Right hindlimb (tissue), 1 donor: ENCODE results near the gene ARPC1B.
"Not testable (repeated sequence)": the region's sequence is repeated elsewhere in the genome, so short reads cannot be mapped to it uniquely, and the experiment has no call there.

ENCODE experiments used
- DNase-seq: peaks from one replicate; pipeline ENCODE4 v3.0.0-alpha.2; 2018

Gene ARPC1B

DNA sequence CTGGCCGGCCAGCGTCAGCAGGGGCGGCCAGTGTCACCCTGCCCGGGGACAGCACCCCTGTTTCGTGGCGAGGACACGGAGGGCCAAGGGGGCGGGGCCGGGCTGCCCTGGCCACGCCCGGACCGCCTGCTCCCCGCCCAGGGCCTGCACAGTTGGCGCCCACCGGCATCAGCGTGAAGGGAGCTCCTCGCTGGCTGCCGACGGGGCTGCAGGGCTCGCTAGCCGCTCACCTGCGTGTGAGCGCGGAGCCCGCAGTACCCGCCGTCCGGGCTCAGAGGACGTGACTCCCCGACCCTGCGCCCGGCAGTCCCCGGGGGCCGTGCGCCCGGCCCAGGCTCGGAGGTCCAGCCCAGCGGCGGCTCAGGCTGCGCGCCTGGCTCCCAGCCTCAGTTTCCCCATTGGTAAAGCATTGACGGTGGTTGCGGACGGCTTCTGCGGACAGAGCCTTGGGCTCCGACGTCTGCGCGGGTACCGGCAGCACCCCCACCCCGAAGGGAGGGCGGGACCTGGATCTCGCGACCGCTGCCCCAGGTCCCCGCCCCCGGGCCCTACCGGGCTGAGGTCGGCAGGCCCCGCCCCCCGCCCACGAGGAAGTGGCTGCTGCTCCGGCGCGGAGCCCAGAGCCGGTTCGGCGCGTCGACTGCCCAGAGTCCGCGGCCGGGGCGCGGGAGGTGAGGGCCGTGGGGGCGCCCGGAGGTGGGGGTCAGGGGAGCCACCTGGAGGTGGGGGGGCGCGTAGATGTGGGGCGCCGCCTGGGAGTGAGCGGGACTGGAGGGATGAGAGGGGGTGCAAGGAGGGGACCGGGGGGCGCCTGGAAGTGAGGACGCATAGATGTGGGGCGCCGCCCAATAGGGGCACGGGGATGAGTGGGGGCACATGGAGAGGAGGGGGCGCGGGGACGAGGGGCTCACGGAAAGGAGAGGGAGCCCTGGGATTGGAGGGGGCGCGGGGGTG lies at the start of gene ARPC1B:
TSS of gene ARPC1B (plus strand) at position 620 of the 954 bp plus-strand sequence. CDS start 10,985 bp downstream, outside the sequence.
- DNase-seq = peak; percentile 84

DNA sequence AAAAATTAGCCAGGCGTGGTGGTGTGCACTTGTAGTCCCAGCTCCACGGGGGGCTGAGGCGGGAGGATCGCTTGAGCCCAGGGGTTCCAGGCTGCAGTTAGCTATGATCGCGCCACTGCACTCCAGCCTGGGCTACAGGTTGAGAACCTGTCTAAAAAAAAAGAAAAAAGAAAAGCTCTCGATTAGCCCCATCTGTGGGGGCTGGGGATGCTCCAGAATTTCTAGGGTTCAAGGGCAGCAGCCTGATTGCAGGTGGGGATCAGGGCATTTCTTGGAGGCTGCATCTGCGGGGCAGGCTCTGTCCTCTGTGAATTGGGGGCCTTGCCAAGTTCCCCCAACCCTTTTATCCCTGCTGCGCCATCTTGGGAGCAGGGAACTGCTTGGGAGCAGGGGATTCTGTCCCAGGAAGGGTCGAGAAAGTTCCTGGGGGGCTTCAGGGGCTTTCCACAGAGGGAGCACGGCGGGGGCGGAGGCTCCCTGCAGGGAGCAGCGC lies 49.5 kb upstream of the ARPC1B start:
- peak; percentile 35 for DNase-seq

DNA sequence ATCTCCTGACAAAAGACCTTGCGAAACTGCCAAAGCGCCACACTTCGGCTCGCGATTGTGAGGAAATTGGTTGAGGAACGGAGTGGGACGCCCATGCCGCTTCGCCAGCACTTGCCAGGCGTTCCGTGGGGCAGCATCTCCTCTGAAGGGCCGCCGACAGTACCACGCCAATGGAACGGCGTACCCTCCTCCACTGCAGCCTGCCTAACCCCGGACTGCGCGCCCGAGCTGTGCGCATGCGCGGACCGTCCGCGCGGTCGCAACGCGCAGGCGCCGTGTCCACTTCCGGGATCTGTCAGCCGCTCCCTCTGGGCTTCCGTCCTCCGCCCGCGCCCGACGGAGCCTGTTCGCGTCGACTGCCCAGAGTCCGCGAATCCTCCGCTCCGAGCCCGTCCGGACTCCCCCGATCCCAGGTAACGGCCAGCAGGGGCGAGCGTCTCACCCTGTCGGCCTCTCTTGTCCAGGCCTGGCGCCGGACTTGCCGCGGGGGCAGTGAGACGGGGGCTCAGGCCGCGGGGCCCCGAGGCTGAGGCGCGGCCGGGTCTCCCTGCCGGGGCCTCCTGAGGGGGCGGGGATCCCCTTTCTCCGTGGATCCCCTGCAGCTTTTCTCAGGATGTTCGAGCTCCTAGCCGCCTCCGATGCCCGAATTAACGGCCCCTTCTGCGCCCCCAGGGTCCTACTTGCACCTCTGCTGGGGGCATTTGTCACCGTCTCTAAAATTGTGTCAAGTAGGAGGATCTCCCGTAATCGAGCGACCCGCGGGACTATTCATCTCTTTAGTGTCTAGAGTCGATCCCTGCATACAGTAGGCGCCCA lies 48.7 kb upstream of the ARPC1B start, which contains the start of gene ARPC1A:
TSS of gene ARPC1A (plus strand) at position 307 of the 816 bp plus-strand sequence. CDS start 7,456 bp downstream, outside the sequence.
- DNase-seq = peak; percentile 95

DNA sequence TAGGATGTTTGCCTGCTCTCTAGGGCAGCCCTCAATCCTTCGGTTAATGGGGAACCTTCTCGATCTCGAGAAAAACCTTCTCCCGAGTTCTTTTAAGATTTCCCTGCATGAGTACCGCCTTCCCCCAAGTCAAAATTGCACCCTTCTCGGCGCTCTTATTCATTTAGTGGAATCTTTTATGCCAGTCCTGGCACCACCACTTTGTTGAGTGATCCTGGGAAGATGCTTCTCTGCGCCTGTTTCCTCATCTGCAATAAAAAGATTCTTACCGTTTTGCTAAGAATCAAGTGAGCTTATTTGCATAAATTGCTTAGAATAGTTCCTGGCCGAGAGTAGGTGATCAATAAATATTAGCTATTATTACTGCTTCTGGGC lies 48.1 kb upstream of the ARPC1B start:
- DNase-seq = no peak

DNA sequence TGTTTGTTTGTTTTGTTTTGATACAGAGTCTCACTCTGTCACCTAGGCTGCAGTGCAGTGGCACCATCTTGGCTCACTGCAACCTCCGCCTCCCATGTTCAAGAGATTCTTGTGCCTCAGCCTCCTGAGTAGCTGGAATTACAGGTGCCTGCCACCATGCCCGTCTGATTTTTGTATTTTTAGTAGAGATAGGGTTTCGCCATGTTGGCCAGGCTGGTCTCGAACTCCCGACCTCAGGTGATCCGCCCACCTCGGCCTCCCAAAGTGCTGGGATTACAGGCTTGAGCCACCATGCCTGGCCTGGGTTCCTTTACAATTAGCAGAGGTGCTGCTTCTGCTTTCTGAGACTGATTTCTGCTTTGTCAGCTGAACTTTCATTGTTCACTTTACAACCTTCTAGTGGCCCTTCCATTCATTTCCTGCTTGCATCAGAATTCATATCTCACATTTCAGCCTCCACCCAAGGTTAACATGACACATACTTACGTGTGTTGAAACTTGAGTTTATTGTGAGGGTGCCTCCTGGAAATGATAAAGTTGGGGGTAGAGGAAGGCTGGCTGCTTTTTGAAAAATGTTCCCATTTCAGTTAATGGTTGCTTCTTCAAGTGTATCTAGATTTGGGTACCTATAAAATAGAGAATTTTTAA lies 44.1 kb upstream of the ARPC1B start:
- DNase-seq = not testable (repeated sequence)

DNA sequence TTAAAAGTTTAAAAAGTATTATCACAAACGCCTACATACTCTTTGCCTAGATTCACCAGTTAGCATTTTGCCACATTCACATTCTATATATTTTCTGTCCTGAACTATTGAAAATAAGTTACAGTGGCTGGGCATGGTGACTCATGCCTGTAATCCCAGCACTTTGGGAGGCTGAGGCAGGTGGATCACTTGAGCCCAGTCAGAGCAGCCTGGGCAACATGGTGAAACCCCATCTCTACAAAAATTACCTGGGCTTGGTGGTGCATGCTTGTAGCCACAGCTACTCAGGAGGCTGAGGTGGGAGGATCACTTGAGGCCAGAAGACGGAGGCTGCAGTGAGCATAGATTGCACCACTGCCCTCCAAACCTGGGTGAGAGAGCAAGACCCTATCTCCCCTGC lies 43.5 kb upstream of the ARPC1B start:
- no peak for DNase-seq

DNA sequence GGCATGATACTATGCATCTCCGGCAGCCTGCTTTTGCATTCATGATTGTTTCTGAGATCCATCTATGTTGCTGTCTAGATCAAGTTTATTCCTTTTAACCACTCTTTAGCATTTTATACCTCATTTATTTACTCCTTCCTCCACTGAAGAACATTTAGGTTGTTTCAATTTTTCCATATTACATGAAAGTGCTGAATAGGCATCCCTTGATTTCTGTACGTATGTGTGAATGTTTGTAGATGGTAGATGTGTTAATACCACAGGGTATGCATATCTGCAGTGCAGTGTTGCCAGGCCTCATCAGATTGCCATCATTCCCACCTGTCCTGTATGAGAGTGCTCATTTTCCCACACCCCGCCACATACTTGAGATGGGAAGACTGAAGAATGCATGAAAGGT lies 34.9 kb upstream of the ARPC1B start:
- no peak for DNase-seq

DNA sequence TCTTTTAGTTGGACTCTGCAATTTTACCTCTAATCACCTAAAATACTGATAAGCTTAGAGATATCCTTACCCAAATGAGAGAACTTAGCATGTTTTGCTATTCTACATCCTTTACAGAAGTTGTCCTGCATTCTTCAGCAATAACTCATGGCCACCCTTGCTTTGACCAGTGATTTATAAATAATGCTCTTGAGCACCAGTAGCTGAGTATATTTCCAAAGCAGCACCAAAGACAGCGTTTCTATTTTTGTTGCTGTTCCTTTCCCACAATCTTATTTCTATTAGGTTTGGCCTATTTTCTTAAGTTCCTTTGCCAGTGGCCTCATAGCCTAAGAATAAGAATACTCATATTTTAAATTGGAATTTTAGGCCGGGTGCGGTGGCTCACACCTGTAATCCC lies 33.9 kb upstream of the ARPC1B start:
- no peak for DNase-seq

DNA sequence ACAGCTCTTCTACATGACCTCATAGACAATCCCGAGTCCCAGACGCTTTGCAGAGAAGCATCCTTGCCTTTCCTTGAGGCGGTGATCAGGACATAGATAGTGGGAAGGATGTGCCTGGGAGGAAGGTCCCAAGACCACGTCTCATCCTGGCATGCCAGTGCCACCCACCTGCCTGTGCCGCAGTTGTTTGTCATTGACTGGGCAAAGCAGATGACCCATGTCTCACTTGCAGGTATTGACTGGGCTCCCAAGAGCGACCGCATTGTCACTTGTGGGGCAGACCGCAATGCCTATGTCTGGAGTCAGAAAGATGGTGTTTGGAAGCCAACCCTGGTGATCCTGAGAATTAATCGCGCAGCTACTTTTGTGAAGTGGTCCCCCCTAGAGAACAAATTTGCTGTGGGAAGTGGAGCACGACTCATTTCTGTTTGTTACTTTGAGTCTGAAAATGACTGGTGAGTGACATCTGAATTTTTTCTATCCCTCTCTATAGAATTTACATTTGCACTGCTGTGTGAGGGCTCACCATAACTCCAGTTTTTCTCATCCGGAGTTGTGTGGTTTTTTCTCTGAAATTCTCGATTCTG lies 30.4 kb upstream of the ARPC1B start:
- DNase-seq = no peak

DNA sequence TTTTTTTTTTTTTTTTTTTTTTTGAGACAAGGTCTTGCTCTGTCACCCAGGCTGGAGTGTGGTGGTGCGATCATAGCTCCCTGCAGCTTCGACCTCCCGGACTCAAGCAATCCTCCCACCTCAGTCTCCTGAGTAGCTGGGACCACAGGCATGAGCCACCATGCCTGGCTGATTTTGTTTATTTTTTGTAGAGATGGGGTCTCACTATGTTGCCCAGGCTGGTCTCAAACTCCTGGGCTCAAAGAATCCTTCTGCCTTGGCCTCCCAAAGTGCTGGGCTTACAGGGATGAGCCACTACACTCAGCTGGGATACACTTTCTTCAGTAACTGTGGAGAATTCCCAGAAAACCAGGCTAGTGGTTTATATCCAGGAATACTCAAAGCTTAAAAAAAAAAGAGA lies 23.9 kb upstream of the ARPC1B start:
- not testable (repeated sequence) for DNase-seq

DNA sequence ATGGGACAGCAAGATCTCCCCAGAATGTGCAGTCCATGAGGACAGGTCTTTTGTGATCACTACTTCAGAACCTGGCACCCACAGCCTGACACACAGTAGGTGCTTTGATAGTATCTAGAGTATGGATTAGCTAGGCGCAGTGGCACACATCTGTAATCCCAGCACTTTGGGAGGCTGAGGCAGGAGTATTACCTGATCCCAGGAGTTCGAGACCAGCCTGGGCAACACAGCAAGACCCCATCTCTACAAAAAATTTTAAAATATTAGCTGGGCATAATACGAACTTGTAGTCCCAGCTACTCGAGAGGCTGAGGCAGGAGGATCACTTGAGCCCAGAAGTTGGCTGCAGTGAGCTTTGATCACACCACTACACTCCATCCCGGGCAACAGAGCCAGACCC lies 22.3 kb upstream of the ARPC1B start:
- no peak for DNase-seq

DNA sequence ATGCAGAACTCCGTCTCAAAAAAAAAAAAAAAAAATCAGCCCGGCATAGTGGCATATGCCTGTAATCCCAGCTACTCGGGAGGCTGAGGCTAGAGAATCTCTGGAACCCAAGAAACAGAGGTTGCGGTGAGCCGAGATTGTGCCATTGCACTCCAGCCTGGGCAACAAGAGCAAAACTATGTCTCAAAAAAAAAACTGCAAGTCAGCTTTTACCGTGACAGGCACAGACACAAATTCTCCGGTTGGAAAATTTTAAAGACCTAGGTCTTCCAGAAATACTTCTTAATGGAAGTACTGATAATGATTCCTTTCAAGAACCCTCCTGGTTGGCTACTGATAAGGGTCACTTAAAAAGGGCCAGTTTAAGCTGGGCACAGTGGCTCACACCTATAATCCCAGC lies 19.4 kb upstream of the ARPC1B start:
- DNase-seq = no peak

DNA sequence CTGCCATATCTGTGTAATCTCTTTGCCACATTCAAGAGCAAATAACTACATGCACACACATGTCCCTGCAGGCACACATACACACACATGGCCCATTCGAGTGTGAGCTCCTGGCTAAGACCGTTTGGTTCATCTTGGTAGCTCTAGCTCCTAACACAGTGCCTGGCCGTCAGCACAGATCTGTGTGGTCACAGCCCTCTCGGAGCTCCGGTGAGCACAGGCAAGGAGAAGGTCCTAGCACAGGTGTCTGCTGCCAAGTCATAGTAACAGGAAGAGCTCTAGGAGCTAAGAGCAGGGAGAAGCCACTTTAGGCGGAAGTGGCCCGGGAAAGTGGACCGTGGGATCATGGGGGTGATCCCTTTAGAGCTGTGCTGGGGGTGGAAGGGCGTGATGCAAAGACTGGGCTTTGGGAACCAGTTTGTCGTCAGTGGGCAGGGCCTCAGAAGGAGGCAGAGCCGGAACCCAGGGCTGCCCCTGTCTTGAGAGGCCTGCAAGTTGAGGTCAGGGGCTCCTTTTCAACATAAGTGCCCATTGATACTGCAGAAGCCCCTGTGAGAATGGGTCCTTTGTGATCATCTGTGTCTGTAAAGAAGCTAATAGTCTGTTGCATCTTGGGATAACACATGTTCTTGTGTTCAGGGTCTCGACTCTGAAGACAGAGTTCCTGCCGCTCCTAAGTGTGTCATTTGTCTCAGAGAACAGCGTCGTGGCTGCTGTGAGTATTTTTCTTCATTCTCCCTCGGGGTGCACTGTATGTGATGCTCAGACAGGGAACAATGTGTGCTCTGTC lies 16.6 kb upstream of the ARPC1B start:
- DNase-seq = no peak

DNA sequence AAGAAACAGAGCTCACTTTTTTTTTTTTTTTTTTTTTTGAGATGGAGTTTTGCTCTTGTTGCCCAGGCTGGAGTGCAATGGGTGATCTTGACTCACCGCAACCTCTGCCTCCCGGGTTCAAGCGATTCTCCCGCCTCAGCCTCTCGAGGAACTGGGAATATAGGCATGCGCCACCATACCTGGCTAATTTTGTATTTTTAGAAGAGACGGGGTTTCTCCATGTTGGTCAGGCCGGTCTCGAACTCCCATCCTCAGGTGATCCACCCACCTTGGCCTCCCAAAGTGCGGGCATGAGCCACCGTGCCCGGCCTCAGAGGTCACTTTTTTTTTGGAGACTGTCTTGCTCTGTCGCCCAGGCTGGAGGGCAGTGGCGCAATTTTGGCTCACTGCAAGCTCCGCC lies 16.0 kb upstream of the ARPC1B start:
- DNase-seq = not testable (repeated sequence)

DNA sequence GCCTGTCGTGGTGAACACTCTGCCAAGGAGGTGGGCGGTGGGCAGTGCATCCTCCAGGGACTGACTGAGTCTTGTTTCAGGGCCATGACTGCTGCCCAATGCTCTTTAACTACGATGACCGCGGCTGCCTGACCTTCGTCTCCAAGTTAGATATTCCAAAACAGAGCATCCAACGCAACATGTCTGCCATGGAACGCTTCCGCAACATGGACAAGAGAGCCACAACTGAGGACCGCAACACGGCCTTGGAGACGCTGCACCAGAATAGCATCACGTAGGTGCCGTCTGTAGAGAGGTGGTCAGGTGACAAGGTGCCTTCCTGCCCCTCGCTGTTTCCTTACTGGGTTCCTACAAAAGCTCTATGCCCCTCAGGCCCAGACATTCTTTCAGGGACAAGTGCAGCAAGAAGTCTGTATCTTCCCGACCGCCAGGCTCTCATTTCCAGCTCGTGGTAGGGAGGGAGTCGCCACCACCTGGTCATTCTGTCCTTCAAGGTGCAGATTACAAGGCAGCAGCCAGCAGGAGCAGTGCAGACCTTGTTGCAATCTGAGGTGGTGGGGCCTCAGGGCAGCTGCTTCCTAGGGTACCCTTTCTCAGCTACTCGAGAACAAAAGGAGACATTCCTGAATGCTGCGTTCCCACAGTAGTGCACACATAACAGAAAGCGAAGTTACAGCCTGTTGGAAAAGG lies 14.9 kb upstream of the ARPC1B start:
- no peak for DNase-seq

DNA sequence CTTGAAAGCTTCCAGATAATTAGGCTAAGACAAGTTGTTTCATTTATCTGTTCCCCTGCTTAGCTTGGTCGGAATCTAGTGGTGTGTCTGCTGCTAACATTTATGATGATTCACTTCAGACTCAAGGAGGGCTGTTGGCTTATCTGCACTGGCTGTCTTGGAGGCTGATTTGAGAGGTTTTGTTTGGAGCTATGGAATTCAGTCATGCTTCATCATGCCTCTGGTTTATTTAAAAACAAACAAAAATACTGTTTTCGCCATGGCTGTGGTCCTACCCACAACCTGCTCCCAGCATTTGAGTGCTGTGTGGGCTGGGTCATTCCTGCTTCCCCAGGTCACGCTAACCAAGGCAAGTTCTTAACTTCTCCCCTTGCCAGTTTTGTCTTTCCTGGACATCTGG lies 11.7 kb upstream of the ARPC1B start:
- DNase-seq = no peak

DNA sequence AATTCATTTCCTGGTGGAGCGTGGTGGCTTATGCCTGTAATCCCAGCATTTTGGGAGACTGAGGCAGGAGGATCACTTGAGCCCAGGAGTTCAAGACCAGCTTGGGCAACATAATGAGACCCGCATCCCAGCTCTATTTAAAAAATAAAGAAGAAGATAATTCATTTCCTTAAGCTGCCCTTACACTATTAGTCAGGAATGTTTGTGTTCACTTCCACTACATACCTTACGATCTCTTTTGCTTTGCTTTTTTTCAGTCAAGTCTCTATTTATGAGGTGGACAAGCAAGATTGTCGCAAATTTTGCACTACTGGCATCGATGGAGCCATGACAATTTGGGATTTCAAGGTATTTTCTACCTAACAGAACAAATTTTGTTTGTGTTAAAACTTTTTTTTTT lies 11.2 kb upstream of the ARPC1B start:
- DNase-seq = no peak

DNA sequence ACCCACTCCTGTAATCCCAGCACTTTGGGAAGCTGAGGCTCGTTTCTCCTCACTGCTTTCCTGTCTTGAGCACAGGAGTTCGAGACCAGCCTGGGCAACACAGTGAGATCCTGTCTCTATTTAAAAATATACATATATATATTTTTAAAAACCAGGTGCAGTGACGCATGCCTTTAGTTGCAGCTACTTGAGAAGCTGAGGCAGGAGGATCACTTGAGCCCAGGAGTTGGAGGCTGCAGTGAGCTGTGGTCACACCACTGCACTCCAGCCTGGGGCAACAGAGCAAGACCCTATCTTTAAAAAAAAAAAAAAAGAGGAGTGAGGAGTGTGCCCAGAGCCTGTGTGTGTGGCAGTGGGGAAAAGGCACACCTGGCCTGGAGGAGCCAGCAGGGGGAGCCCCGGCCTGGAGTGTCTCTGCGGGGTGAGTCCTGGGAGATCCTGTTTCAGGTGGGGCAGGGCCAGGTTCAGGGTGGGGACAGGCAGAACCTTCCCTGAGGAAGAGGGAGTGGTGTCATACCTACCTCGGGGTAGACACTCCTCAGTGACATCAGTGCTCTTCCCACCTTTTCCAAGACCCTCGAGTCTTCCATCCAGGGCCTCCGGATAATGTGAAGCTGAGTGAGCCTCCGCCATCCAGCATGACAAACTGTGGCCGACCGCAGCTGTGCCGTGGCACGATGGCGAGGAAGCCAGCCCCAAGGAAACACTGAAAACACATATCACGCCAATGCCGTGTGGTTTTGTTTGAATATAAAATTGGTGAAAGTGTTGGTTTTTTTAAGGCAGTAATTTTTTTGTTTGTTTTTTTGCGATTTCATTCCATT lies 9.0 kb upstream of the ARPC1B start:
- no peak for DNase-seq

DNA sequence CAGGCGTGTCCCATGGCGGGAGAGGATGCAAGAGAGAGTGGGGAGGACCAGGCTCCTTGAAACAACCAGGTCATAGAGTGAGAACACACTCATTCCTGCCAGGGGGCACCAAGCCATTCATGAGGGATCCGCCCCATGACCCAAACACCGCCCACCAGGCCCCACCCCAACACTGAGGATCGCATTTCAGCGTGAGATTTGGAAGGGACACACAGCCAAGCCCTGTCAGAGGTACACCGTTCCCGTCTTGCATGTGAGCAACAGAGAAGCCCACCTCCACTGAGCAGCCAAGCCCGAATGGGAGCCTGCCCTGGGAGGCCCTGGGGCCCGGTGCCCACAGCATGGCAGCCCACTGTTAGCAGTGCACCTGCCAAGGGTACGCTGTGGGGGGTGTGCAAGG lies 7.9 kb upstream of the ARPC1B start:
- DNase-seq = no peak

DNA sequence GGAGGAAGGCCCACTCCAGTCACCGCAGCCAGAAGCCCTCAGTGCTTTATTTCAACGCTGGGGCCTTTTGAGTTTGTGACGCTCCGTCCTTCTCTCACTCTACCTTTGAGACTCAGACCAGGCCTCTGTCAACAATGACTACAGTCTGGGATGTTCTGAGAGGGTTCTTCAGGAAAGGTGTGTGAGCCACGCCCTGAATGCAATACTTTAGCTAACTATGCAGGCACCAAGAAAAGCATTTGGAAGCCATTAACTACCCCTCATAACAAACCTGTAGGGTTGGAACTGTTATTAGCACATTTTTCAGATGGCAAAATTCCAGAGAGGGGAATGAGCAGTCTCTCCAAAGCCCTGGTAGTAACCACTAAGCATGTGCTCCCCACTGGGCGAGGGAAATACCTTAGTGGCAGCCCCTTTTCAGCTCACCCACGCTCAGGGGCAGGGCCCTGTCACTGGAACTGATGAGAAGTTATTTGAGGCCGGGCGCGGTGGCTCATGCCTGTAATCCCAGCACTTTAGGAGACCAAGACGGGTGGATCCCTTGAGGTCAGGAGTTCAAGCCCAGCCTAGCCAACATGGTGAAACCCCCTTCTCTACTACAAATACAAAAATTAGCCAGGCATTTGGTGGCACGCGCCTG lies 5.7 kb upstream of the ARPC1B start:
- DNase-seq = no peak
